GM21786 (cell line): ENCODE measurements around the gene CAPS.

Experiments used
- ATAC-seq: cut with Tn5 transposase; IDR thresholded peaks from one replicate; pipeline ENCODE4 v1.9.1; 2021; ENCODE audit not compliant: unreplicated experiment

The CAPS gene

DNA sequence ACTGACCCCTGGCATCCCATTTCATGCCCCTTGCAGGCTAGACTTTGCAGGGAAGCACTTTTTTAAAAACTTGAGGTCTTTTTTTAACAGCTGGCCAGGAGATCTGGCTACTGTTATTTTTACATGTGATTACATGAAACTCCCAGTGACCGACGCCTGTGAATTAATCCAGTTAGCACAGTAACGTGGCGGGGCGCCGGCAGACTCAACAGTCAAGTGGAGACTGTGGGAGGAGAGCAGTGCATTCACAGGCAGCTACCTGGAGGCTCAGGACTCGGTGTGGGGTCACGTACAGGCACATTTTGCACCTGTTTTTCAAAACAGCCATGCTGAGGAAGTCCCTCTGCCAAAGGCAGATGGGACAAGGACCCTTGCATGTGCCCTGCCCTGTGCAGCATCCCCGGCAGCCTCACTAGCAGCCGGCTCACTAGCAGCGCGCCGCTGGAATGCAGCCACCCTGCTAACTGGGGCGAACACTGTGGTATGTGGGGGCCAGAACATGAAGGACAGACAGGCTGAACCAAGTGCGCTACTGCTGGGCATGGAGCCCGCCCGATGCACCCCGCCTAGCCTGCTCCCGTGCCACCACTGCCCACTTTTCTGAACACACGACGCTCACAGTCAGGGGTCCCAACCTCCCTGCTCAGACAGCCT lies 18.7 kb downstream of the CAPS start:
- ATAC-seq, result no peak

DNA sequence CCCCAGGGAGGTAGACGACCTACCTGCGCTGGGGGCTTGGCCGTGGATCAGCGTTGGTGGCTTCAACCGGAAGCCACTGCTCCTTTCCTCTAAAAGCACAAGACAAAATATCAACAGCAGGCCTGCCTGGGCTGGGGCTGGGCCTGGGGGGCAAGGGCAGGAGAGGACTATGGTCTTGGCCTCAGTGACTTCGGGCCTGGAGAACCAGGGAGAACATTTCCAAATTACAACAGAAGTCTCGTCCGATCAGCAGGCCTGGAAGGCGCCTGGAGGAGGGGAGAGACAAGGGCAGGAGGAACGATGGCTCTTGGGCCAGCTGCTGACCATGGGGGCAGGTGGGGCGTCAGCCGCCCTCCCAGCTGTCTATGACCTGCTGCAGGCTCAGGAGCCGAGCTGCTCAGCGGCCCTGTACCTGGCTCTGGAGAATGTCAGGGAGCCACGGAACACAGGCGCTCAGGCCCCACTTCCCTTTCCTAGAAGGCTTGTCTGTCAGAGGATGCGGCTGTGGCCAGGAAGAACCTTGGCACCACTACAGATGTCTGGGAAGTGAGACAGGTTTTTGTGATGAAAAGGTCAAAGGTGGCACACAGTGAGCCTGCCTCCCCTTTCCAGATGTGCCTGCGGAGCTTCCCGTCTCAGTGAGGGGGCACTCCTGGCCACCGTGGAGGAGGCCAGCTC lies 19.5 kb downstream of the CAPS start:
- no peak for ATAC-seq

DNA sequence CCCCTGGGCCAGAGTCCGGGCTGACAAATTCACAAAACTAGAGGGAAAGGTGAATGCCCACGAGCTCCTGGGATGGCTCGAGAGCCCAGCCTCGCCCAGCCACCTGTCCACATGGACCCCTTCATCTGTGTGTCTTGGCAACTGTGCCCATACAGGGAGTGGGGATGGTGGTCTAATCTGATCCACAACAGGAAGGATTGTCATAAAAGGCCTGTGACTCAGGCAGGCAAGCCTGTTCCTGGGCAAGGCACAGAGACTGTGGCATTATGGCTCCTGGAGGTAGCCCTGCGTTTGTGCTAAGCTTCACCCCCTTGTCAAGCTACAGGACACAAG lies 20.0 kb downstream of the CAPS start:
- no peak for ATAC-seq

DNA sequence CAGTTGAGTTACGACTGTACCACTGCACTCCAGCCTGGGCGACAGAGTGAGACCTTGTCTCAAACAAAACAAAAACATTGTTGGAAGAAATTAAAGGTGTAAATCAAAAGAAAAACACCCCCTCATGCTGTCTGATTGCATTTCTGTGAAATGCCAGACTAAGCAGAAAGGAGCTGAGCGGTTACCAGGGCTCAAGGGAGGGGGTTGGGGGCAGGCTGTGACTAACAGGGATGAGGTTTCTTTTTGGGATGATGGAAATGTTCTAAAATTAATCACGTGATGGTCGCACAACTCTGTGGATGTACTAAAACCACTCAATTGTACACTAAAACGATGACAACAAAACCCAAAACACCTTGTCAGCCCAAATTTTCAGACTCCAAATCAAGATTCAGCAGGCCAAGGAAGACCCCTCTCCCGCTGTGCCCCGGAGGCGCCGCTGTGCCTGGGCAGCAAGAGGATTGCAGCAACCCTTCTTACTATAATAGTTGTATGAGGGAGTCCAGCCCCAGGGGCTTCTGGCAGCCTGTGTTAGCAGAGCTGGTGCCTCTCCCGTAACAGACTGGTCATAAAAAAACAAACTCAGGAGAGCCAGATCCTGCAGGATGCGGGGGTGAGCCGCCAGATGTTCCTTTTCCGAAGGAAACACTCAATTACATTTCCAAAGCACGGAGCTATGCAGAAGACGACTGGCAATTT lies 20.9 kb downstream of the CAPS start:
- ATAC-seq, result no peak

DNA sequence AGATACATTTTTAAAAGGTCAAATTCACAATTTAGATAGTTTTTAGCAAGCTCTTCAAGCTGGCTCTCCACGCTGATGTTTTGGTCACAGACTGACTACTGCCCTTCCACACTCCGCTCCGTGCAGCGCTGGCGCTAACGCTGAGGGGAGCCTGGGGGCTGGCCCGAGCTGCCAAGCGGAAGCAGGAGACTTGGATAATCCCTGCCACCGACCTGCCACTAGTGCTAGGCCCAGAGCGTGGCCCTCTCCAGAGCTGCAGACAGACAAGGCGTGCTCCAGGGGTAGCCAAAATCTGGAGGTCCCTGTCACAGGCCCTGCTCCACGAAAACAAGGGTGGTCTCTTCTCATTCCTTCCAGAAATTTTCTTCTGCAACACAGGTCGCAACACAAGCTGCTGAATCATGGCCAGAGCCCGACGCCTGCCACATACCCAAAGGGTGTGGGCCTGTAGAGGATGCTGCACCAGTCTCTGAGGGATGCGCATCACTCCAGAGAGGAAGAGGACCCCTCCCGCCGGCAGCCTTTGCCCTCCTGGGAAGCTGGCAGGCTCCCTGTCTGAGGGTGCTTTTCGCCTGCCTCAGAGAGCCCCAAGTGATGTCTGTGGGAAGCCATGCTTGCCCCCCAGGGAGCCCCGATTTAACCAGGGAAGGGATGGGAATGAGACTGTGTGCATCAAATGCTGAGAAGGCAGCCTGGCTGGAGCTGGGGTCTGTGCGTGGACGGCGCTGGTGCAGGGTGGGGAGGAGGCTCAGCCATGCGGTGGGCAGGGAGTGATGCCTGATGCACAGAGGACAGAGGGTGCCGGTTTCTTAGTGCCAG lies 21.6 kb downstream of the CAPS start:
- ATAC-seq, result no peak

DNA sequence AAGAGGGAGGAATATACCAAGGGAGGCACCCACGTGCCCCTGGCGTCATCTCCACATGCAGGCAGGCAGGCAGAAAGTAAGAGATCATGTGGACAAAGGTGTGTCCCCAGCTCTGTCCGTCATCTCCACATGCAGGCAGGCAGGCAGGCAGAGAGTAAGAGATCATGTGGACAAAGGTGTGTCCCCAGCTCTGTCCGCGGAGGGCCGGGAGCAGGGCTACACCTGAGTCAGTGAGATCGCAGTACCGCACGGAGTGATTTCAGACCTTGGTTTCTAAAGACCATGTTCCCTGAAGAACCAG lies 22.2 kb downstream of the CAPS start:
- ATAC-seq, result no peak

DNA sequence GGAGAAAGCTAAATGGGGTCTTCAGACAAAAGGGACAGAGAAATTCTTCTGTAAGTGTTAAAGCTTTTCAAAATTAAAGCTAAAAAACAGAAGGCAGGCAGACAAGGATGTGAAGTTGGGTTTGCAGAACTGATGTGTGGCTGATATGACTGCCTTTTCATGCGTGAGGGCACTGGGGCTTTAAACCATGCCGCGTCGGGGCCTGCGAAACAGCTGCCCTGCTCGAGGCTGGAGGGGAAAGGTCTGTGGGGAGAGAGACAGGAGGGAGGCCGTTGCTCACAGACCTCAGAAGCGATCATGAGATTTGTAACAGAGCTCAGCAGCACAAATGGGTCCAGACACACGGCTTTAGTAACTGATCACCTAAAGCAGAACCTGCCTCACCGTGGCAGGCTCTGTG lies 23.5 kb downstream of the CAPS start:
- ATAC-seq, result no peak

DNA sequence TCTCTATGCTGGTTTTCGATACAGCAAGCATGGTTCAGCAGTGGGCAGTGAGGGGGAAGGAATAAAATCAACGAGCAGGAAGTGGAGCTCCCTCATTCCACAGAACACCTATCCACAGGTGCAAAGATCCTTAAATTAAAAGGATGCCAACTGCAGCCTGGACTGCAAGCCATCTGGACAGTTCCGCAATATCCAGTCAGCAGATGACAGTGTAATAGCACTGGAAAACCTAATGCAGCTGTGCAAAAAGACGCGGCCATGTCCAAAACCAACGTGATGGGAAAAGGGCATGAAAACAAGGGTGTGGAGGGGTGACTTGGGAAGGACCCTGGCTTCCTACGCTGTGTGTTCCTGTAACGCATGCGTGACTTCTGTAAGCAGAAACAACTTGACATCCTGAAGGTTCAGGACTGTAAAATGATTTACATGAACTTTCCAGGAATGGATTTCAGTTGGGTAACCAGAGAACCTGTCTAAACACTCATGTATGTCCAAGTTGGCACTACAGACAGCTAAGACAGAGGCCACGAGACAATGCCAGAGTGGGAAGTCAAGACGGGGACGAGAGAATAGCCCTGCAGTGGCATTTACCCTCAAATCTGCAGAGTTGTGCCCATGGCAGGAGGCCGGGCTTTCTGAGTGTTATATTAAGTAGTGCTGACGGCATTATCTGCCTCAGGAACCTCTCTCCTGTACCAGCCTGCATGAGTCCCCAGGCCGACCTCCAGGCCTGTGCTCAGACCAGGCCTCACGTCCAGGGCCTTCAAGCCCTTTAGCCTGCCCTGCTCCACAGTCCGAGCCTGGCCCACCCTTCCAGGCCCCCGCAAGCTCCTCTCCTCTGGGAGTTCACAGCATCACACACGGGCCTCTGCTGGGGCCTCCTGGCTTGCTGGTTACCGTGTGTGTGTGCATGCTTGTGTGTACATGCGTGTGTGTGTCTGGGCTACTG lies 26.5 kb downstream of the CAPS start:
- ATAC-seq, result no peak

DNA sequence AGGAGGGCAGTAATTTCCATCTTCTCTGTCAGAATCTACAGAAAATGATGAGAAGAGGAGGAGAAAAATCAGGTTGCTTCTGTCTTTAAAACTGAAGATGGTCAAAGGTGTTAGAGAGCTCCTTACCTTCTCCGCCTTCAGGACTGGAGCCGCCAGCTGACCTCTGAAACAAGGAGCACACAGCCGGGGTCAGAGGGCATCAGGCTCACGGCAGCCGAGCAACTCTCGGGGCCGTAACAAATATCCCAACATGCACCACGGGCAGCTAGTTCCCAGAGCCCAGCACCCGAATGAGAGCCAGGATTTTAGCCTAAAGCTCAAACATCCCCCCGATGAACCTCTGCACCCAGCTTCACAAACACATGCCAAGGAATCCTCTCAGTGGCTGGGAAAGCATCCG lies 27.6 kb downstream of the CAPS start:
- no peak for ATAC-seq

DNA sequence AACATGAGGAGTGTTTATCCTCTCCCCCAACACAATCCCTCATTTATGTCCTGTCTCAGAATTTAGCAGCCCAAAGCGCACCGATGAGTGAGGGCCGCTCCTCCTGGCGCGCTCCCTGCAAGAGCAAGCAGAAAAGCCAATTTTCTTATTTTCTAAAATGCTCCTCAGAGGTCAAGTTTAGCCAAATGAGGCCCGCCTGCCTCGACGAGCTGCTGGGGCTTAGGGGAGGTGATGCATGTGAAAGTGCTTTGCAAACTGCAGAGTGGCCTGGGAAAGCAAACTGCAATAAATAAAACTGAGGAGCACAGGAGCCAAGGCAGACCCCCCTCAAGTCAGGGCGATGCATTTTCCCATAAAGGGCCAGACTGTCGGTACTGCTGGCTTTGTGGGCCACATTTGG lies 29.0 kb downstream of the CAPS start:
- ATAC-seq, result no peak

DNA sequence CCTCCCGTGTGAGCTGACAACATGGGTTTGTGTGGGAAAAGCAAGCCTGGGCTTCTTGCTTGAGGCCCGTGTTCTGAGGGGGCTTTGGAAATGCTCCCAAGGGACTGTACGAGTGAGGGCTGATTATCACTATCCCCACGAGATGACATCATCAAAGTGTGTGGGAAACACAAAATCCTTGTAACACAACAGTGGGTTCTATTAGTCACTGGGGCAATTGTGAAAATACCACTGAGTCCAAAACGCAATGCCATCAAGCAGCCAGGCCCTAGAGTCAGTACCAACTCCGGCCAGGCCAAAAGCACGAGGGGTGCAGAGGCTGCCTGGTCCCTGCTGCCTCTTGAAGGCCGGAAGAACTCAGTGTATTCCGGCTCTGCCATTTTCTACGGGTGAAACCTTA lies 29.6 kb downstream of the CAPS start:
- ATAC-seq, result no peak

DNA sequence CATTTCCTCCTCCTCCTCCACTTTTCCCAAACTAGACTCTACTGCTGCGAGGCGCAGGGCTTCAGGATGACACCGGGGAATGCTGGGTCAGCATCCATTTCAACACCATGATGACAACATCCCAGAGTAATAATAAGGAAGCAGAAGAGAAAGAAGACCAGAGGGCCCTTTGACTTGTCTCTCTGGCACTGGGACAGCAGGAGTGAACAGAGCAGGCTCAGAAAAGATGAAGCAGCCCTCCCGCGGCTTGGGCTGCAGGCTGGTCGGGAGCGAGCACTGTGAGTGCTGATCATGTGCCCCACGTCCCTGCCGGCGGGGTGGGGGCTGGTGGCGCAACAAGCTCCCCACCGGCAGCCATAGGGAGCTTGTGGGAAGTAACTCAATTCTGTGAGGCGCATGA lies 33.4 kb downstream of the CAPS start:
- ATAC-seq, result no peak

DNA sequence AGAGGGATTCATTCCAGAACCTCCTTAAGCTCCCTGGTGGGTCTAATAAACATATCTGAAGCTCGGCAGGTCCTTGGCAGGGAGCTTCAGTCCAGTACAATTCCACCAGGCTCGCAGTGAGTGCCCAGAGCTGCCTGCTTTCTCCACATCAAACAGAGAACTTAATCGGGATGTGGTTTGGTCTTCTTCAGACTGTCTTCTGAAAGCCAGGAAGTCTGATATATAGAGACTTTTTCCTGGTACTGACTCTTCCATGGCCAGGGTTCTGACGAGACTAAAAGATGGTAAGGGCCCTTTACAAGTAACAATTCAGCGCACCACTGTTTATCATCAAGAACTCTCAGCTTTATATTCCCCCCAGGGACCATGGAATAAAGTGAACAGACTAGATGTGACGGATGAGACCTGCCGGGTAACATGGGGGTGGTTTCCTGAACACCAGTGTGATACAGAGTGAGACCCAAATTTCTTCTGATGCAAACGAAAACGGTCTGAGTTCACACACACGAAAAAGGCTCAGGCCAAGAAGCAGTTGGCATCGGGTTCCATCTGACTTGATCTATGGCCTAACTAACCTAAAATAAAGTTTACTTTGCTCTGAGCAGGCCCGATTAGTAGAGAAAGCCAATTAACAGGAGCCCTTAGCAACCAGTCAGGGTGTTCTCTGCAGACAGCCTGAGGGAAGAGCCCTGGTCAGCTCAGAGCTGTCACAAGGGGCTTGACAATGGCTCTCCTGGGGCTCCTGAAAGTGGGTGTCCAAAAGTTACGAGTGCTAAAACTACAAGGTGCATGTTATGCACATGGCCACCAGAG lies 34.9 kb downstream of the CAPS start:
- no peak for ATAC-seq

DNA sequence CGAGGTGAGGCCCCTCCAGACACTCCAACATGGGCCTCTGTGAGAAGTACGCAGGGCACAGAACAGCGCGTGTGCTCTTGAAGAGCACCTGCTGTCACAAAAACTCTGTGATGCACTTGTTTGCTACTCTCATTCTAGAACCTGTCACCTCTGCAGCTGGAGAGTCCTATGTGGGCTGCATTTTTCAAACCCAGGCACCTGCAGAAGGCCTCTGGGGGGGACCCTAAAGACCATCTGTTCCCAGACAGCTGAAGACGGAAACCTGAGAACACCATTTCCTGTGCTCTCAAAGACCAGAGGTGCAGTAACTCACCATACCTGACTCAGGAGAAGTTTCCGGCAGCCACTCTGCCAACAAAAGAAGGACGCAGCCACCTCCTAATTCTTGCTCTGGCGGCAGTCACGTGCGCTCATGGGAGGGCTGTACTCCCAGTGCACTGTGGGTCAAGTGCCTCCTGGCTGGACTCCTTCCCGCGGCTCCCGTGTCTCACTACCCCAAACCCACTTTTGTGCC lies 35.8 kb downstream of the CAPS start:
- no peak for ATAC-seq

DNA sequence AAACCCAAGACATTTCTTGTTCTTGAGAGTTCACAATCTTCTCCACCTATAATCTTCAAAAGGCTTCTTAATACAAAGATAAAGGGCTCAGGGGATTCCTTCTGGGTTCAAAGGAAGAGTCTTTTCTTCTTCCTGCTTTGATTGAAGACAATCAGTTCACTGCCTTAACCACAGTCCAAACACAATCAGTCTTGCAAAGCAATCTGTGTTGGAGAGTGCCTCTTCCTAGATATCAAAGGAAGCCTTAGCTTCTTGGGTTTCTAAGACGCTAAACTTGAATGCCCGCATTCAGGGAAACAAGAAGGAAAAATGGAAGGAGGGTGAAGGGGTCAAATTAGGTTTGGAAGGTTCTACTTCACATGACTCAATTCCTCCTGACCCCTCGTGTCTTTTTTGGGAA lies 36.7 kb downstream of the CAPS start:
- ATAC-seq, result no peak

DNA sequence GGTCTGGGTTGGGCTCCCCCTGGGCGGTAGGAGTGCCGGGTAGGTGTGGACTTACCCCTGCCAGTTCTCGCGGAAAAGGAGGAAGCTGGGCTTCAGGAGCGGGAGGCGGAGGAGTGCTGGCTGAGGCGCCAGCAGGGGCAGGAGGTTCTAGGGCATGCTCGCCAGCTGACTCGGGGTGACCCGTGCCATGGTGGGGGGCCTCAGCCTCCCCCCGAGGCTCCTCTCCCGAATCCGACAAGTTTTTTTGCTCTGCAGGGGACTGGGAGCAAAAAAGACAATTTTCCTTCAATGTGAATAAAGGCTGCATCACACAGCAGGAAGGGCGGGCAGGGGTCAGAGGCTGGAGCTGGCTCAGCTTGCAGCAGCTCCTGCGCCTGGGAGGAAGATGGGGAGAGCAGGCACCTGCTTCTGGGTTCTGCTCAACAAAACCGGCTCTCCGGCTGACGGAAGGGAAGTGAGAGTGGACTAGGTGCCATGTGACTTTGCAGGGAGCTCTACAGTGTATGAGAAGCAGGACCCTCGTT lies 37.3 kb downstream of the CAPS start:
- no peak for ATAC-seq

DNA sequence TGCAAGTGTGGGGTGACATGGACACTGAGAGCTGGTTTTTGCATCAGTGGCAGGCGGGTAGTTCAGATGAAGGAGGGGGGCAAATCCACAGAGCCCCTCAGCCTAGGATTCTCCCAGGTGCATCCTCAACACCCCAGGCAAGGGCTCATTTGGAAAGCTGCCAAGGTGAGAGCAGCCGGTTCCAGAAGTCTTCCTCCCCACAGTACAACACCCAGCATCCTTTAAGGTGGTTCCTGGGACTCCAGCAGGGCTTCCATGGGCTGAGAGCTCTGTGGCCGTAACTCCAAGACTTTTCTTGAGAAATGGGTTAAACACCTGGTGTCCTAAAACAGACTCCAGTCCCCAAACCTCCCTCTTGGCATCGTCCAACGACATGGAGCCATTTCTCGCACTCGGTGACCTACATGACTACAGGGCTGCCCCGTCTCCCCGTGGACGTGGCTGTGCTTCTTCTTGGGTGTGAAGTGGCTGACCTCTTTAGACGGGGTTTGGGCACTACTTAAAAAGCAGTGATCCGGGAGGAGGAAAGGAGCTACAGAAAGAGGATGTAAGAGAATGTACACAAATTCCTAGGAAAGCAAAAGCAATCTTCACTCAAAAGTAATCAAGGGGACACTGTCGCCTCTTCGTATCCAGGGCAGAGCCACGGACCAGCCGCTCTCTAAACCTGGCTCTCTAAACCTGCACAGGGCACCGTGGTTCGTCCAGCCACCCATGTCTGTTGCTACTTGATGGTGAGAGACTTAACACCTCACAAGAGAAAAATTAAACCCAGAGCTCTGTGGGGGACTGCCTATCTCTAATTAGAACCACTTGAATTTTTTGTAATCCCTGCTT lies 38.4 kb downstream of the CAPS start:
- ATAC-seq, result no peak

DNA sequence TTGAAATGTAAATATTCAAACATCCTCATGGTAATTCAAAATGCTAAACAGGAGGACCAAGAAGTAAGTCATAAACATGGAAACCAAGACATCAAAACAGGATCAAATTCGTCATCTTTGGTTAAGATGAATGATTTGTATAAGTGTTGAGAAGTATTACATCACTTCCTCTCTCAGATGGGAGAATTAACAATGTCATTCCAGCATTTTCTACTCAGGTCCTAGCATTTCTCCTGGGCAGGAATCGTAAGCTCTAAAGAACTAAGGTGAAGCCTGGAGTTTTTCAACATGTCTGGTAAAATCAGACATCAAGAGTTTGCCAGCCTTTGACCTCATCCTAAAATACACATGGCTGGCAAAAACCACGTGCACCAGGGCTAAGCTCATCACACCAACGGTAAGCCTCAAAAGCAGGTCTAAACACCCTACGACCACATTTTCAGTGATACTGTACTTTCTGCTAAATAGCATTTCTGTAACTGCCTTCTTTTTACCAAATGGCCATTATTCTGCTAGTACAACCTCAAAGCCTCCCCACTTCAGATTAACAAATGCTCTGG lies 39.1 kb downstream of the CAPS start:
- ATAC-seq, result no peak
